H4 (cell line): ENCODE measurements around the gene CPEB4. TPM values are rescaled to one million over a fixed set of nuclear protein-coding genes. Genes with fewer than 3 reads are reported as not detected.

Source experiments
- DNase-seq: peaks from one replicate; pipeline ENCODE4 v3.0.0-alpha.2; 2015; ENCODE audit warnings: low spot score
- total RNA-seq: library from RNA; depleted of rRNA; stranded (reverse); fragments of >200 nt; shearing (Covaris generic); gene quantifications from 2 replicates; pipeline ENCODE4 v1.2.3, GENCODE V29; 2014

Gene CPEB4
- total RNA-seq, 1 experiment from 2014 or later = 6.2 TPM

DNA sequence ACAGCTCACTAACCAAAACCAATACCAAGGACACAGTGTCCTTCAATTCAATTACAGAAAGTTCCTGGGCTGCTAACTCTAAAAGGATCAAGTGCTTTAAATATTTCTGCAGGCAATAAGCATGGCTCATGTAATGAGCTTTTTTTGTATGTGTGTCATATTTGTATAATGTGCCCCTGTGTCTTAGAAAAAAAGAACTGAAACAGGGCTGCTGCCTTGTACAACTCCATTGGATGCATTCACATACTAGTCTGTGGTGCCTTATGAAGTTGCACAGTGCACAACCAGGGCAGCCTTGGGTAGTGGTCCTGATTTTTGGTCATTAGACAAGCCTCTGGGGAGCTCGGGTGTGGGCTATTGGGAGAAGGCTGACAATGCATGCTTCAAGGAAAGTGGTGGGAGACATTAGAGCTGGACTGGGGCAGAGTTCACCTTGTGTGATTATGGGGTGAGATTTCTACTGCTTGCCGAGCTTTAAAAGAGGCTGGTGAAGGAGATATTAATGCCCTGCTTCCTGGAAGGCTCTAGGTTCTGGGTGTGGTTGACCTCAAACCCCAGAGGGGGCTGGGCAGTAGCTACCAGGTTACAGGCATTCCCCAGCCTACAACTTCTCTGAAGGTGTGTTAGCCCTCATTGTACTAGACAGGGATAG lies 3.6 kb upstream of the CPEB4 start:
- no peak for DNase-seq

DNA sequence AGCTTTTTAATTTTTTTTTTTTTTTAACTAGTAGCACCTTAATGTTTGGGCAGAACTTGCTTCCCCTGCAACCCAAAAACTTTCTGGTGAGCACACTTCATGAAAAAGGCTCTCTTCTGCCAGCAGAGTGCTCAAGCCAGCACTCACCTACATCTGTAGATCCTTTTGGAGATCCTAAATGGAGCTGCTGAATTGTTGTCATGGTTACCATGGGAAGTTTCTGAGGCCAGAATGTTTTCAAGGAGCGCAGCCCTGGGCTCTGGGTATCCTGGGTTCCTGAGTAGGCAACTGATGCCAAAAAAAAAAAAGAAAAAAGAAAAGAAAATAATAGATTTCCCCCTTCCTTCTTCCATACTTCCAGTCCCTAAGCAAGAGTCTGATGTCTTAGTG lies 3.1 kb upstream of the CPEB4 start:
- no peak for DNase-seq

DNA sequence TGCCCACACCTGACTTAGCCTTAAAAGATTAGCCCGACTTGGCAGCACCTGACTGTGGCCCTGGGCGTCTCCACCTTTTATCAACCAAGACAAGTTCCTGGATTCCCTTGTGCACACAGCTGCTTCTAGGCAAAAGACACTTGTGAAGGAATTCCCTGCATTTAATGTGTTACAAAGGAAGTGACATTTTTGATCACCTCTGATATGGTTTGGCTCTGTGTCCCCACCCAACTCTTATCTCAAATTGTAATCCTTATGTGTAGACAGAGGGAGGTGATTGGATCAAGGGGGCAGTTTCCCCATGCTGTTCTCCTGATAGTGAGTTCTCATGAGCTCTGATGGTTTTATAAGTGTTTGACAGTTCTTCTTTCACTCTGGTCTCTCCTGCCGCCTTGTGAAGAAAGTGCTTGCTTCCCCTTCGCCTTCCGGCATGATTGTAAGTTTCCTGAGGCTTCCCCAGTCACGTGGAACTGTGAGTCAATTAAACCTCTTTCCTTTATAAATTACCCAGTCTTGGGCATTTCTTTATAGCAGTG lies 2.6 kb upstream of the CPEB4 start:
- DNase-seq = no peak

DNA sequence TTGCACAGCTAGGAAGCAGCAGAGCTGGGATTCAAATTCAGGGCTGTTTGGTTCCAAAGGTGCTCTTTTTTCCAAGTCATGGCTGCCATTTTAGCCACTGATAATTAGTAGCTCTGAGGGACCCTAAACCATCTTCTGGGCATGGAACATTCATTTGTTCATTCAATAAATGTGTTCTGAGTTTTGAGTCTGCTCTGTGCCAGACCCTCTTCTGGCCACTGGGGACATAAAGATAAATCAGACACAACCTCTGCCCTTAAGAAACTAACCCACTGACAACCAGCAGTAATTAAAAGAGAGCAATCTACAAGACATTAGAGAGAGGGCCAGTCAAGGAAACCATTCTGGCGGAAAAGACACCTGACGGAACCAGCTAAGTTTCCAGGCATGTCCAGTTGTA lies 2.0 kb upstream of the CPEB4 start:
- no peak for DNase-seq

DNA sequence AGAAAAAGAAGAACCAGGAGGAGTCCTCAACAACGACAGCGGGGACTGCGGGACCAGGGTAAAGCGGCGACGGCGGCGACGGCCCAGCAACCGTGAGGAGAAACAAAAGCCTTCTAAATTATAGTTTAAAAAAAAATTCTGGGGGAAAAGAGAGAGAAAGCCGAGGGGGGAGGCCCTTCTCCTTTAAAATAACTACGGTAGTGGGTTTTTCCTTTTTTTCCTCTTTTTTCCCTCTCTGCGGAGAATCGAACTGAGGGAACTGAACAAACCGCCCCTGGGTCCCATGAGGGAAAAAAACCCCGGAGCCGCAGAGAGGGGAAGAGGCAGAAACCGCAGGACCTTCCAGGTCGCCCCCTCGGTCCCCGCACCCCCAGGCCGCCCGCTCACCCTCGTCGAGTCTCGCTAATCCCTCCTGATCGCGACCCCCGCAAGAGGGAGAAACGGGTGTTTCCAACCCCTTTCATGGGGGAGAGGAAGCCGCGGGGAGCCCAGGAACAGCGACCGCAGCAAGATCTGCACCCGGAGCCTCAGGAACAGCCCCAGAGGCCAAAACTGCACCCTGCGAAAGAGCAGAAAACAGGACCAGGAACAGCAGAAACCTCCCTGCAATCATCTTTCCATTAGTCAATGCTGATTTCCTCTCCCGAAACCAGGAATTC lies 453 bp downstream of the CPEB4 start:
- no peak for DNase-seq

DNA sequence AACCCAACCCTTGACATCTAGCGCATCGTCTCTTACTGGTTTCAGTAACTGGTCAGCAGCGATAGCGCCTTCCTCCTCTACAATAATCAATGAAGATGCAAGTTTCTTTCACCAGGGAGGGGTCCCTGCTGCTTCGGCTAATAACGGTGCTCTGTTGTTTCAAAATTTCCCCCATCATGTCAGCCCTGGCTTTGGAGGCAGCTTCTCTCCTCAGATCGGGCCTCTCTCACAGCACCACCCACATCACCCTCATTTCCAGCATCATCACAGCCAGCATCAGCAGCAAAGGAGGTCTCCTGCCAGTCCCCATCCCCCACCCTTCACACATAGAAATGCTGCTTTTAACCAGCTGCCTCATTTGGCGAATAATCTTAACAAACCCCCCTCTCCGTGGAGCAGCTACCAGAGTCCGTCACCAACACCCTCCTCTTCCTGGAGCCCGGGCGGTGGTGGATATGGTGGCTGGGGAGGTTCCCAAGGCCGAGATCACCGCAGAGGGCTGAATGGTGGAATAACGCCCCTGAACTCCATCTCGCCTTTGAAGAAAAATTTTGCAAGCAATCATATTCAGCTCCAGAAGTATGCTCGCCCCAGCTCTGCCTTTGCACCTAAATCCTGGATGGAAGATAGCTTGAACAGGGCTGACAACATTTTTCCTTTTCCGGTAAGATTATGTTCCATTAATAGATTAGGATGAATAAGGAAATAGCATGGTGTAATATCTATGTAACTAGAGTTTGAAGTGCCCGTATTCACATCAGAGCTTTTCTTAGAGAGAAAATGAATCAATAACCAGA lies 2.2 kb downstream of the CPEB4 start:
- DNase-seq = peak; percentile 37

DNA sequence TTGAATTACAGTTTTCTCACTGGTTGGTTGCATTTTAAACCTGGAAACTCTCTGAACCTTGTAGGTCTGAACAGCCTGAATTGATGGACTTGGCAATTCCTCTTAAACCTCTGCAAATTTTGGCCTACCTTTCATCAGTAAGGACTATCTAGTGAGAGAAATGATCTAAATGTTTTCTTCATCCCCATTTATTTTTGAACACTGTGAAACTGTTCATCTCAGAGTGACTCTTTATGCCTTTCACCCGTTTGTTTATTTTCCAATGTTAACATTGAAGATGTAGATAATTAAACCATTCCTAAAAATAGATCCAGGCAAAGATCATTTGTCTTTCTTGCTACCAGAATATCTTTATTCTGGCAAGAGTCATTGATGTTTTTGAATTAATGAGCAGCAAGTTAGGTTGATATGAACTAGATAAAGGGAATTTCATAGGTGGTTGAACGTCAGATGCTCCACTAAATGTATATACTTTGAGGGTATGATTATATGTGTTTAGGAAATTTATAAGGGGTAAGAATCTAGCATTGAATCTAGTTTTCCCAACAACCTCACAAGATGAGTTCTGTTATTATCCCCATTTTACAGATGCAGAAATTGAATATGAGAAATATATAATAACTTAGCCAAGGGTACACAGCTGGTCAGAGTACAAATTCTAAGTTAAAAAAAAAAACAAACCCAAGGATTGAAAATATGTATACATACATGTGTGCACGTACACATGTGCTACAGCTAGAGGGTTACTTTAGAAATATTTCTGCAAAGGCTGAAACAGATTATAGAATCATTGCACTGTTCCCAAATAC lies 3.4 kb downstream of the CPEB4 start:
- no peak for DNase-seq

DNA sequence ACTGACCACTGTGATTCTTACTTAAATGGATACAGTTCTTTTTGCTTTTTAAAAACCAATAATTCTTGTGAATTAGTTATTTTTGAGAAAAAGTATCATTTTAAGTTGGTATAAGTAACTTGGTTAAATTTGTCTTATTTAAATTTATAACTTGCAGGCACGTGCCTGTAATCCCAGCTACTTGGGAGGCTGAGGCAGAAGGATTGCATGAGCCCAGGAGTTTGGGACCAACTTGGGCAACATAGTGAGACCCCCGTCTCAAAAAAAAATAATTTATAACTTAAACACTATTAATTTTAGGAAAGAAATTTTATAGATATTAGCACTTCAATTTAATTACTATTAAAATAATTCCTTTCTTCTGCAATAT lies 5.0 kb downstream of the CPEB4 start:
- no peak for DNase-seq

DNA sequence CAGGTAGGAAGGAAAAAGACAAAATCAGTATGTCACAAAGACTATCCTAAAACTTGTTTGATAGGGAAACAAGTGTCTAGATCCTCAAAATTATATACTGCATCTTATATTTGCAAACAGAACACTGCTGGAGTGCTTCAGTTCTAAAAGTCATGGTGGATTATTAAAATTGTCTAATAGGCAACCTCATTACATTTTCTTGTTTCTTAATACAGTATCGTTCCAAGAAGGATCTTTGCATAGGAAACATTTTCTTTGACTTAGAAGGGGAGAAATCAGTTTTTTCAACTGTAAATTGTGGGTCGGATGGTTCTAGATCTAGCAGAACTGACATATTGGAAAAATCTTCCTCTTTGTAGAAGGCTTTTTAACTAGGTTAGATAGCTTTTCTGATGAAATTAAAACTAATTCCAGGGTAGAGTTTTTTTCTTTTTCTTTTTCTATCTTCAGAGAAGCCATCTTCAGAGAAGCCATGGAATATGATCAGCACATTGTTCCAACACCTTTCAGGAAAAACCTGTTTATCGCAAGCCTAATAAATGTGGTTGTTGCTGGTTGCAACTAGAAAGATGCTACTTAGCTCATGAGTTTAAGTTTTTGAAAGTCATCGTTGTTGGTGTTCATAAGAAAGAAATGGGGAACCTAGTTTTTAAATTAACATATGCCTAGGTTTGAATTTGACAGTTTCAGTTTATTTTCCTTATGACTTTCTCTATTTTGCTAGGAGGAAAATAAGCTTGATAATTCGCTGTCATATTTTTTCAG lies 7.4 kb downstream of the CPEB4 start:
- no peak for DNase-seq

DNA sequence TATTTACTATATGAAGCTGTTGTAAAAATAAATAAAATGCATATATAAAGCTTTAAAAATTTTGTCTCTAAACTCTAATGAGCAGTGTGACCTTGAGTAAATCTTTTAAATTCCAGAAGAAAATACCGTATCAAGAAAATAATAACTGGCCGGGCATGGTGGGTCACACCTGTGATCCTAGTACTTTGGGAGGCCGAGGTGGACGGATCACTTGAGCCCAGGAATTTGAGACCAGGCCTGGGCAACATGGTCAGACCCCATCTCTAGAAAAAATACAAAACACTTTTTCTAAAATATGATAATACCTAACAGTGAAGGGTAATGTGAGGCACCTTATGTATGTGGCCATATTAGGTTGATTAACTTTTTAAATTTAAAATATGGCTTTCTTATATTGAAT lies 8.5 kb downstream of the CPEB4 start:
- no peak for DNase-seq

DNA sequence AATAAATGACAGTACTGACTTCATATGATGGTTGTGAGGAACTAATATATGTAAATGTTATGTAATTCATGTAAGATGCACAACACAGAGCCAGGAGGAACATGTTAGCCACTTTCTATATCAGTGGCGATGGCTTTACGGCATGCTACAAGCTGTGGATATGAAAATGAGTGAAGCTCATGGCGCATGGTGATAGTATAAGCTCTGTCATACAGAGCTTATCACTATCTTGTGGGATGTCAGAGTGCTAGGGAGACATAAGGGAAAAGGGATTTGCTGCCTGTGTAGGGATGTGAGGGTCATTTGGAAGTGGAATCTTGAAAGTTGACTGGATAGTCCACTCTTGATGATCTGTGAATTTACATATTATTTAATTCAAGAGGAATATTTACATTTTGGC lies 13.6 kb downstream of the CPEB4 start:
- DNase-seq = no peak

DNA sequence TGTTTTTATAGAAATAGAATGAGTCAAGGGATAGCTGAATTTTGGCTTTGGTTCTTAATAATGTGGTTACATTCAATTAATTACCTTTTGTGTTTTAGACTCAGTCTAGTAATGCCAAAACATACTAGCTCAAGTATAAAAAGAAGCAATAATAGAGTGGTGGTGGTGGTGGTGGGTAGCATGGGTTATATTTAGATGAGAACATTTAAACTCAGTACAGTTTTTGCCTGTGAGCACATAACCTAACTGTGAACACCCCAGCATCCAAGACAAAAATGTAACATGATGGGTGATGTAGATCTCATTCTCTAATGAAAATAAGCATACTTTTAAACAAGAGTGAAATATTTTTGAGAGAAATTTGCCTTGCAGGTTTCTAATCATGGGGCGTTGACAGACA lies 14.2 kb downstream of the CPEB4 start:
- DNase-seq = no peak

DNA sequence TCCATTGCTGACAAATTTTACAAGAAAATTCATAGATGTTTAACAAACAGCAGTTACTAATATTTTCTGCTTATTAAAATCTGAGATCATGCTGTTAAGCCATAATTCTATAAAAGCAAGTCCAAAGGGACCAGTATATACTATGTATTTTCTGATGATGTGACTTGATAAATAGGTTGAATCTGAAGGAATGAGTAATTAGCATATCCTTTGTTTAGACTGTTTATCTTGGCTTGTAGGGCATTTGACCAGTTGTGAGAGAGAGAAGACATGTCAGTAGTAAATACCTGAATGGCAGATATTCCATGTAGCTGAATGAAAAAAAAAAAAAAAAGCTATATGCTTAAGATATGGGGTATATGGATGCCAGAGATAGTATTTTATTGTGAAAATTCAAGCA lies 14.6 kb downstream of the CPEB4 start:
- no peak for DNase-seq

DNA sequence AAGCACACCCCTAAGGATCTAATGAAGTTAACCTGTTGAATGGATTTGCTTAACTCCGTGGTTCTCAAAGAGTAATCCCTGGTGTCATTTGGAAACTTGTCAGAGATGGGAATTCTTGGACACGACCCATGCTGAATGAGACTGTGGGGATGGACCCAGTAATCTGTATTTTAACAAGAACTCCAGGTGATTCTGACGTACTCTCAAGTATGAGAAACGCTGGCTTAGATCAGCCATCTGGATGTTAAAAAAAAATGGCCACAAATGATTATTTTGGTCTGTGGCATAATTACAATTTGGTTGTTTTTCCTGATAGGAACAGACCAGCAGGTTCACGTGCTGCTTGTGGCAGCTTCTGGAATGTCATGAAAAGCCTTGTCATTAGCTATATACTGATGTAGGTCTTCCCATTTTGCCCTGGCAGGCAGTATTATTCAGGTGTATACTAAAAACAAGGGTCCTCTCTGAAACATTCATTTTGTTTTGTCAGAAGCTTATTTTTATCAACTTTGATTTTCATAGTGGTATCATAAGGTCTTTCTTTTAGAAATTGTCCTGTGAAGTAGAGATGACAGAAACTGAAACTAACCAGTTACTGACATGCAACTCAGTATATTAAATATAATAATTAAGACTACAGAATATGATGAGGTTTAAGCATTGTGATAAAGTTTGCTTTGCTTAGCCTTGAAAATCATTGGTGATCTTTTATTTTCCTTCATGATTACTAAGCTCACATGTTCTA lies 15.4 kb downstream of the CPEB4 start:
- no peak for DNase-seq

DNA sequence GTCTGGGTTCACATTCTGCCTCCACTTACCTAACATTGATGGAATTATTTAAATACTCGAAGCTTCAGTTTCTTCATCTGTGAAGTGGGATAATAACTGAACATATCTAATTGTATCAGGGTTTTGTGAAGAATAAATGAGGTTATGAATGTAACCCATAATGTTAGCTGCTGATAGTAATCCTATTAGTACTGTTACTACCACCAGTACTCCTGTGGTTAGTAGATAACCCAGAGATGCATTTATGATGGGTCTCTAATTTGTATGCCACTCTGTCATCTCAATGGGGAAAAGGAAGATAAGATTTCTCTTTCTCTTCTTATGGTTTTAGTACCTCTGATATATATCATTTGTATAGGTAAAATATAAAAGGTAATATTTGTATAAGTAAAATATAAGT lies 16.0 kb downstream of the CPEB4 start:
- no peak for DNase-seq

DNA sequence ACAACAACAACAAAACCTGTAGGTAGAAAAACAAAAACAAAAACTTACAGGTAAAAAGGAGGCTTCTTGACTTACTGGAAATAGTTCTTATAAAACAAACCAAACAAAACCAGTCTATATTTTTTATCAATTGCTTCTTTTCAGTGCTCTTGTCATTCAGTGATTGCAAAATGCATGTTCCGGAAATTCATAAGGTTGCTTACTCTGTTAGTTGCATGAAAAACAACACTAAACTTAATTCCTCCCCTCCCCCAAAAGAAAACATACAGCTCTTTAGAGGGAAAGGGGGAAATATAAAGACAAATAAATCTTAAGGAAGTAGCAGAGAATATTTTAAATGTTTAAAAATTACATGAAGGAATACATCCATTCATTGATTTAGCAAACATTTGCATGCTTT lies 19.1 kb downstream of the CPEB4 start:
- DNase-seq = no peak

DNA sequence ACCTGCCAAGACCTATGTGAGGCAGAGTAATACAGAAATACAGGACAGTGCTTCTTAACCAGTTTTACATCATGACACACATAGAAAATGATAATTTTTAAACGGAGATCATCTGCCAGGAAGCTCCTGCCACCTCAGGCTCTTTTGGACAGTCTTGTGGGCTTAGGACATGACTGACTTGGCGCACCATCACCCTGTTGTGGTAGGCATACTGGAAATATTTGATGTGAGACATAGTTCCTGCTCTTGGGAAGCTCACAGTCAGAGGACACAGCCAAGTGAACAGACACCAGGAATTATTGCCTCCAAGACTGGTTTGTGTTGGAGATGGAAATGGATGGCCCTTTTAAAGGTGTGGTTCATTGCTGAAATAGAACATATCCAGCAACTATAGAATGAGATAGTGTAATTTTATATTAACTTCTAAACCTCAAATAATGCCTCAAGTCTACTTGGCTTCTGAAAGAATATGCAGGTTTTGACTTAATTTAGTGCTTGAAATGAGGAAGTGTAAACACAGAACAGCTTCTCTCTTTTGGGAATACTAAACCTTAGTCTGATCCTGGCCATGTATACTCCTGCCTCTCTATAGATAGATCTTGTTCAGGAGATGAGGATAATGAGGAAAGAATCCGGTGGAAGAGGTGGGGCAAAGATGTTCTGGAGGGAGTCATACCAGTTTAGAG lies 19.7 kb downstream of the CPEB4 start:
- DNase-seq = no peak

DNA sequence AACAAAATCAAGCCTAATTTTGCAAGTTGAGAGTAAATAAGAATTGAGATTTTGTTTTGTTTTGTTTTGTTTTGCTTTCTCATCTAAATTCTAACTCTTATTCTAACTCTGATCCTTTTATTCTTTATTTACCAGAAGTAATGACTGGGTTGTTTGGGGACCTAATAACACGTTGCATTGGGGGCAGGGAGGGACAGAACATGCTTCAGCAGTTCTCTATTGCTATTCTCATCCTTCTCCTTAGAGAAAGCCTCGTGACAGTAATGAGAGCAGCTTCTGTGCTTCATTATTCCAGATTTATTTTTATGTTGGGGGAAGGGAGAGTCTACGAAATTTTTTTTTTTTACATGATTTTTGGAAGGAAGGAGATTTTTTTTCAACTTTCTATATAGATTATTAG lies 21.1 kb downstream of the CPEB4 start:
- no peak for DNase-seq

DNA sequence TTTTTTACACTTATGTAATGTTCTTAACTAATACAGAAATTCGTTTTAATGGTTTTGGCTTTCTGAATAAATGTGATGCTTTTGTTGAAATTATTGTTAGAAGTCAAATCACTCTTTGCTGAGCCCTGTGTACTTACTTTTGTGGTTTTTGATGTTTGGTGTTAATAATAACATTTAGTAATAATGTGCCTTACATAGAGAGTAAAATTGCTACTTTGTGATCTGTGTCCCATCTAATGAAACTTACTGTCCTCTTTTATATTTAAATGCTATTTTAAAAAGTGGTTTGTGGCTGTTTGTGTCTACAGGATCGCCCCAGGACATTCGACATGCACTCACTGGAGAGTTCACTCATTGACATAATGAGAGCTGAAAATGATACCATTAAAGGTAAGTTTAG lies 22.1 kb downstream of the CPEB4 start:
- no peak for DNase-seq

DNA sequence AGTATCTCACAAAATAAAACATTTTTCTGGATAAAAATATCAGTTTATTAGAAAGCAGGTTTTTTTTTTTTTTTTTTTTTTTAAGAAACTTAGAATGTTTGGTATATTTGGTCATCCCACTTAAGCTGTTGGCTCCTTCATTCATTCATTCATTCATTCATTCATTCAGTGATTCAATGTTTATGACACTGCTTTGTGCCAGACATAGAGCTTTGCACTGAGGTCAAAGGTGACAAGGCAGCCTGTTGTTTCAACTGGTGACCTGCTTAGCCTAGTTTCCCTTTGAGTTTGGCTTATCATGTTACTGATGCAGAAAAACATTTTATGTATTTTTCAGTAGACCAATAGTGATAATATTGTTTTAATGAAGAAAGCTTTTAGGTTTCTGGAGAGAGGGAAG lies 23.5 kb downstream of the CPEB4 start:
- DNase-seq = no peak
